ENCODE data around the gene BRPF1. TPM values are rescaled to one million over a fixed set of nuclear protein-coding genes. Genes with fewer than 3 reads are reported as not detected.
A peak's percentile ranks its signal among the peaks of the same experiment; 100 is the strongest.

BRPF1 gene
- total RNA-seq, 1 donor from 2014 or later: 27.1 TPM

DNA sequence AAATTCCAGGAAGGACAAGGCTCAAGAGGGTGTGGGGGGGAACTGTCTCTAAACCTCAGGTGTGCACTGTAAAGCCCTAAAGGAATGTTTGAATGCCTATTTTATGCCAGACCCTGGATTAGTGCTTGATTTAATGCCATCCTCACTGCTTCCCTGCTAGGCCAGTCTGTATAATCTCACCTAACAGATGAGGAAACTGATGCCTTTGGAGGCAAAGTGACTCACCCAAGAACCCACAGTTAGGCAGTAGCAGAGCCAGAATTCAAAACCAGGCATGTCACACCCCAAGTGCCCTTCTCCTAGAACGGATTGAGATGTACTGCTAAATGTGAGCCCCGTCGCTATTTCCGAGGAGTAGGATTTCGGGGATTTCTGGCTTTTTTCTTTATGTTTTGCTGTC is 30.4 kb downstream of the BRPF1 start:
- H3K36me3 Mint-ChIP-seq: peaks cover 29% of the 10 kb centered on the region

DNA sequence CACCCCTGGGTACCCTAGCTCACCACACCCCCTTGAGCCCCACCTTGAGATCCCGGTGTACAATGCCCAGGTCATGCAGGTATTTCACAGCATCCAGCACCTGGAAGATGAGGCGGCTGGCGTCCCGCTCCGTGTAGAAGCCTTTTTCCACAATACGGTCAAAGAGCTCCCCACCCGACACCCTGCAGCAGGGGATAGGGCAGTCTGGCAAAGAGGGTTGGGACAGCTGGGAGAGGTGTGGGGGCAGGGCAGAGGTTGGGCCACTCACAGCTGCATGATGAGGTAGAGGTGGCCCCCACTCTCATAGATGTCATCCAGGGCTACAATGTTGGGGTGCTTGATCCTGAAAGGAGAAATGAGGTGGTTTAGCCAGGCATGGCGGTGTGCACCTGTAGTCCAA is 31.3 kb downstream of the BRPF1 start:
- Mint-ChIP-seq H3K36me3 (peaks cover 29% of the 10 kb centered on the region), H3K4me1 (no peaks in the 10 kb centered on the region), H3K27ac (no peak overlapping the region), H3K27me3 (ENCODE audit: low read depth) (no peaks in the 10 kb centered on the region), H3K9me3 (no peaks in the 10 kb centered on the region), H3K4me3 (no peak overlapping the region)
- TF ChIP-seq, protein P1, sequence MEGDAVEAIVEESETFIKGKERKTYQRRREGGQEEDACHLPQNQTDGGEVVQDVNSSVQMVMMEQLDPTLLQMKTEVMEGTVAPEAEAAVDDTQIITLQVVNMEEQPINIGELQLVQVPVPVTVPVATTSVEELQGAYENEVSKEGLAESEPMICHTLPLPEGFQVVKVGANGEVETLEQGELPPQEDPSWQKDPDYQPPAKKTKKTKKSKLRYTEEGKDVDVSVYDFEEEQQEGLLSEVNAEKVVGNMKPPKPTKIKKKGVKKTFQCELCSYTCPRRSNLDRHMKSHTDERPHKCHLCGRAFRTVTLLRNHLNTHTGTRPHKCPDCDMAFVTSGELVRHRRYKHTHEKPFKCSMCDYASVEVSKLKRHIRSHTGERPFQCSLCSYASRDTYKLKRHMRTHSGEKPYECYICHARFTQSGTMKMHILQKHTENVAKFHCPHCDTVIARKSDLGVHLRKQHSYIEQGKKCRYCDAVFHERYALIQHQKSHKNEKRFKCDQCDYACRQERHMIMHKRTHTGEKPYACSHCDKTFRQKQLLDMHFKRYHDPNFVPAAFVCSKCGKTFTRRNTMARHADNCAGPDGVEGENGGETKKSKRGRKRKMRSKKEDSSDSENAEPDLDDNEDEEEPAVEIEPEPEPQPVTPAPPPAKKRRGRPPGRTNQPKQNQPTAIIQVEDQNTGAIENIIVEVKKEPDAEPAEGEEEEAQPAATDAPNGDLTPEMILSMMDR (IDR thresholded peaks at IDR 0.05; ENCODE audit: unreplicated experiment): no peak
- DNase-seq (ENCODE audit: low spot score in 2 of 2, unreplicated experiment in 2 of 2): no peak

More for the DNA sequence above, 30.4 kb downstream of the BRPF1 start:
- no peaks in the 10 kb centered on the region for H3K27me3 Mint-ChIP-seq (ENCODE audit: low read depth)
- H3K9me3 Mint-ChIP-seq: no peaks in the 10 kb centered on the region
- H3K4me1 Mint-ChIP-seq: no peaks in the 10 kb centered on the region
- H3K4me3 Mint-ChIP-seq: no peak overlapping the region
- no peak for DNase-seq (ENCODE audit: low spot score in 2 of 2, unreplicated experiment in 2 of 2)
- H3K27ac Mint-ChIP-seq: no peak overlapping the region
- TF ChIP-seq, protein P1 (IDR thresholded peaks at IDR 0.05; ENCODE audit: unreplicated experiment): no peak

DNA sequence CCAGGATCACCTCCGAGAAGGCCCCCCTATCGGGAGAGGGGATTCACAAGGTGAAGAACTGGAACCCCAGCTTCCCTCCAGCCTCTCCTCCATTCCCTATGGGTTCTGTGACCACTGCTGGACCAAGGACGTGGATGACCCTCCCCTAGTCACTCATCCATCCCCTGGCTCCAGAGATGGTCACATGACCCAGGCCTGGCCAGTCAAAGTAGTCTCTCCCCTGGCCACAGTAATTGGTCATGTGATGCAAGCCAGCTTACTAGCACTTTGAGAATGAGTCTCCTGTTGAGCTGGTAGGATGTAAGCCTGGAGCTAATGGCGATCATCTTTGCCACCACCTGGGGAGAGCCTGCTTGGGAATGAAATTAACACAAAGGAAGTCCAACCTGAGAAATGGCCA is 34.3 kb downstream of the BRPF1 start:
- peaks cover 8% of the 10 kb centered on the region for H3K36me3 Mint-ChIP-seq
- no peak for DNase-seq (ENCODE audit: low spot score in 2 of 2, unreplicated experiment in 2 of 2)
- no peaks in the 10 kb centered on the region for H3K9me3 Mint-ChIP-seq
- no peaks in the 10 kb centered on the region for H3K27me3 Mint-ChIP-seq (ENCODE audit: low read depth)
- no peak overlapping the region for H3K4me3 Mint-ChIP-seq
- no peak overlapping the region for H3K27ac Mint-ChIP-seq
- peaks cover 16% of the 10 kb centered on the region for H3K4me1 Mint-ChIP-seq
- TF ChIP-seq, protein P1 (IDR thresholded peaks at IDR 0.05; ENCODE audit: unreplicated experiment): no peak

DNA sequence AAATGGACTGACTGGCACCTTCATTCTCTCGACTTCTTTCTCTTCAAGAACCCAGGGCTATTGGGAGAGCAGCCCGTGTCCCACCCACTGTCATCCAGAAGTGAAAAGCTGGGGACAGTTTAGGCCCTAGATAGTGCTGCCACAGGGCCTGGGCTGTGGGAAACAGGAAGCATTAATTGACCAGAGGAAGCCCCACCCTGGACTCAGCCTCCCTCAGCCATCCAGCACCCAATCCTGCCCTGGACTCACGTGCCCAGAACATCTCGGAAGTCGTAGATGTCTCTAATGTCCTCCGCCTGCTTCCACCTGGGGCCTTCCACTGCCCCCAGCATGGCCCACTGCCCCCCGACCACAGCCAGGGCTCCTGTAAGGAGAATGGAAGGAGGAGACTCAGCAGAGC is 35.9 kb downstream of the BRPF1 start:
- H3K27ac Mint-ChIP-seq: no peak overlapping the region
- TF ChIP-seq, protein P1 (IDR thresholded peaks at IDR 0.05; ENCODE audit: unreplicated experiment): no peak
- H3K36me3 Mint-ChIP-seq: peaks cover 3% of the 10 kb centered on the region
- H3K4me1 Mint-ChIP-seq: peaks cover 16% of the 10 kb centered on the region
- H3K9me3 Mint-ChIP-seq: no peaks in the 10 kb centered on the region
- DNase-seq (ENCODE audit: low spot score in 2 of 2, unreplicated experiment in 2 of 2): no peak
- H3K4me3 Mint-ChIP-seq: no peak overlapping the region
- no peaks in the 10 kb centered on the region for H3K27me3 Mint-ChIP-seq (ENCODE audit: low read depth)

DNA sequence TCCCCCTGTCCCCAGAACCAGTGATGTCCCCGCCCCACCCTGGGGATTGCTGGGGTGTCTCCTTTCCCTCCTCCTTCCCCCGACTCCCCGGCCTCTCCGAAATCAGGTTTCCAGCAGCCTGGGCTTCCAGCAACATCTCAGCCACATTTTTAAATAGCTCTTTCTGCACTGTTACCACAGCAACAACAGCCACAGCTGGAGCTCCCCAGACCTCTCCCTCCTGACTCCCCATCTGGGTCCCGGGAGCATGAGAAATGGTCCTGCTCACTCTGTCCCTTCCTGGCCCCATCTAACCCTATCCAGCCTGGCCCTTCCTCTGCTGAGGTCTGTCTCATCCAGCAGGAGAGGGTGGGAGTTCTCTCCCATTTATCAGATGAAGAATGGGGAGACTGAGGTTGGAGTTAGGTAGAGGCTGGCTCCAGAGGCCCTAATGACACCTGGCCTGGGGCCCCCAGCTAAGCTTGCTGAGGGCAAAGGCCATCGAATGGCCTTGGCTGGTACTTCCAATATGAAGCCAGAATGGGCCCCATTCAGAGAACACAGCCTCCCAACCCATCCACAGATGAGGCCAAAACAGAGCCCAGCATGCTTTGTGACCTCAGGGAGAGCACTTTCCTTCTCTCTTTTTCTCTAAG is 36.7 kb downstream of the BRPF1 start:
- no peaks in the 10 kb centered on the region for H3K27me3 Mint-ChIP-seq (ENCODE audit: low read depth)
- H3K27ac Mint-ChIP-seq: no peak overlapping the region
- TF ChIP-seq, protein P1 (IDR thresholded peaks at IDR 0.05; ENCODE audit: unreplicated experiment): no peak
- peaks cover 3% of the 10 kb centered on the region for H3K36me3 Mint-ChIP-seq
- peaks cover 16% of the 10 kb centered on the region for H3K4me1 Mint-ChIP-seq
- H3K9me3 Mint-ChIP-seq: no peaks in the 10 kb centered on the region
- H3K4me3 Mint-ChIP-seq: peak overlapping the region; percentile 74
- no peak for DNase-seq (ENCODE audit: low spot score in 2 of 2, unreplicated experiment in 2 of 2)
